ENCODE data around the gene PPIL3. TPM values are rescaled to one million over a fixed set of nuclear protein-coding genes. Genes with fewer than 3 reads are reported as not detected.

PPIL3 gene
- total RNA-seq, 1 experiment from 2014 or later, result 48.3 TPM

GRCh38 chr2:200847939-200848338 lies 40.9 kb downstream of the PPIL3 start:
- H3K4me3 ChIP-seq (ENCODE audit: low read depth, low read length, poor library complexity, severe bottlenecking), result no peak overlapping the region
- H3K27me3 ChIP-seq (replicated peaks; ENCODE audit: insufficient read depth, low read depth, low read length, poor library complexity), result no peaks in the 10 kb centered on the region
- H3K27ac ChIP-seq (ENCODE audit: low read depth, low read length, poor library complexity, severe bottlenecking), result no peak overlapping the region
- peaks cover 21% of the 10 kb centered on the region for H3K36me3 ChIP-seq (ENCODE audit: insufficient read depth, low read length, poor library complexity, severe bottlenecking)
- TF ChIP-seq EZH2 (IDR thresholded peaks at IDR 0.05; ENCODE audit: borderline replicate concordance, low read depth, low read length, poor library complexity, severe bottlenecking) (no peak), CTCF (conservative IDR thresholded peaks at IDR 0.05; ENCODE audit: low read depth, low read length) (no peak)
- H3K9me3 ChIP-seq (ENCODE audit: low read depth, low read length, poor library complexity, severe bottlenecking), result no peaks in the 10 kb centered on the region
- CTCF ChIA-PET, result no interaction called here
- DNase-seq (ENCODE audit: low spot score), result no peak
- intact Hi-C loops (cut with micrococcal nuclease; ENCODE audit: unreplicated experiment), result no loop called here
- POLR2A ChIA-PET (ENCODE audit: low non-redundant PET), result no interaction called here
- no TSS peak for BruUV-seq (replicated peaks)
- no peaks in the 10 kb centered on the region for H3K4me1 ChIP-seq (ENCODE audit: insufficient read depth, low read length, poor library complexity, severe bottlenecking)

GRCh38 chr2:200847269-200847668 lies 41.6 kb downstream of the PPIL3 start:
- Histone ChIP-seq H3K4me1 (ENCODE audit: insufficient read depth, low read length, poor library complexity, severe bottlenecking) (no peaks in the 10 kb centered on the region), H3K4me3 (ENCODE audit: low read depth, low read length, poor library complexity, severe bottlenecking) (no peak overlapping the region), H3K9me3 (ENCODE audit: low read depth, low read length, poor library complexity, severe bottlenecking) (no peaks in the 10 kb centered on the region), H3K27ac (ENCODE audit: low read depth, low read length, poor library complexity, severe bottlenecking) (no peak overlapping the region), H3K27me3 (replicated peaks; ENCODE audit: insufficient read depth, low read depth, low read length, poor library complexity) (no peaks in the 10 kb centered on the region), H3K36me3 (ENCODE audit: insufficient read depth, low read length, poor library complexity, severe bottlenecking) (peaks cover 14% of the 10 kb centered on the region)
- ChIA-PET POLR2A (ENCODE audit: low non-redundant PET) (no interaction called here), CTCF (no interaction called here)
- DNase-seq (ENCODE audit: low spot score), result no peak
- intact Hi-C loops (cut with micrococcal nuclease; ENCODE audit: unreplicated experiment), result no loop called here
- BruUV-seq (replicated peaks), result no TSS peak
- TF ChIP-seq EZH2 (IDR thresholded peaks at IDR 0.05; ENCODE audit: borderline replicate concordance, low read depth, low read length, poor library complexity, severe bottlenecking) (no peak), CTCF (conservative IDR thresholded peaks at IDR 0.05; ENCODE audit: low read depth, low read length) (no peak)

GRCh38 chr2:200845669-200846325 lies 43.1 kb downstream of the PPIL3 start:
- intact Hi-C loops (cut with micrococcal nuclease; ENCODE audit: unreplicated experiment), result no loop called here
- H3K36me3 ChIP-seq (ENCODE audit: insufficient read depth, low read length, poor library complexity, severe bottlenecking), result no peaks in the 10 kb centered on the region
- BruUV-seq (replicated peaks), result no TSS peak
- DNase-seq (ENCODE audit: low spot score), result no peak
- no peaks in the 10 kb centered on the region for H3K4me1 ChIP-seq (ENCODE audit: insufficient read depth, low read length, poor library complexity, severe bottlenecking)
- H3K27ac ChIP-seq (ENCODE audit: low read depth, low read length, poor library complexity, severe bottlenecking), result no peak overlapping the region
- CTCF ChIA-PET, result no interaction called here
- TF ChIP-seq EZH2 (IDR thresholded peaks at IDR 0.05; ENCODE audit: borderline replicate concordance, low read depth, low read length, poor library complexity, severe bottlenecking), result no peak
- no peak for TF ChIP-seq CTCF (conservative IDR thresholded peaks at IDR 0.05; ENCODE audit: low read depth, low read length)
- no peaks in the 10 kb centered on the region for H3K9me3 ChIP-seq (ENCODE audit: low read depth, low read length, poor library complexity, severe bottlenecking)
- no peaks in the 10 kb centered on the region for H3K27me3 ChIP-seq (replicated peaks; ENCODE audit: insufficient read depth, low read depth, low read length, poor library complexity)
- no peak overlapping the region for H3K4me3 ChIP-seq (ENCODE audit: low read depth, low read length, poor library complexity, severe bottlenecking)
- POLR2A ChIA-PET (ENCODE audit: low non-redundant PET), result no interaction called here

Measured in A673 (cell line).